Ishikawa (cell line): ENCODE results near the gene TRIO.

Experiments
- CEBPB ChIP-seq: IDR thresholded peaks from 2 replicates; pipeline ENCODE4 v1.6.1; 2012
- CREB1 ChIP-seq: IDR thresholded peaks from 2 replicates; pipeline ENCODE4 v1.6.1; 2012; ENCODE audit warnings: low read depth
- EGR1 ChIP-seq: IDR thresholded peaks from 2 replicates; pipeline ENCODE4 v1.6.1; 2012
- EP300 ChIP-seq: IDR thresholded peaks from 2 replicates; pipeline ENCODE4 v1.6.1; 2012; ENCODE audit warnings: borderline replicate concordance
- FOXM1 ChIP-seq: IDR thresholded peaks from 2 replicates; pipeline ENCODE4 v1.6.1; 2012; ENCODE audit warnings: low read depth, borderline replicate concordance
- MAX ChIP-seq: IDR thresholded peaks from 2 replicates; pipeline ENCODE4 v1.6.1; 2012
- NFIC ChIP-seq: IDR thresholded peaks from 2 replicates; pipeline ENCODE4 v1.6.1; 2012
- RAD21 ChIP-seq: IDR thresholded peaks from 2 replicates; pipeline ENCODE4 v1.6.1; 2012; ENCODE audit warnings: low read depth
- TAF1 ChIP-seq: IDR thresholded peaks from 2 replicates; pipeline ENCODE4 v1.6.1; 2012; ENCODE audit warnings: low read depth, mild to moderate bottlenecking
- TCF12 ChIP-seq: IDR thresholded peaks from 2 replicates; pipeline ENCODE4 v1.6.1; 2012; ENCODE audit warnings: low read depth
- TEAD4 ChIP-seq: IDR thresholded peaks from 2 replicates; pipeline ENCODE4 v1.6.1; 2012
- USF1 ChIP-seq: IDR thresholded peaks from 2 replicates; pipeline ENCODE4 v1.6.1; 2012
- YY1 ChIP-seq: IDR thresholded peaks from 2 replicates; pipeline ENCODE4 v1.6.1; 2012; ENCODE audit warnings: low read depth
- ZBTB7A ChIP-seq: IDR thresholded peaks from 2 replicates; pipeline ENCODE4 v1.6.1; 2012; ENCODE audit warnings: low read depth
- TF ChIP-seq, protein P1 (sequence below): IDR thresholded peaks from 2 replicates; pipeline ENCODE4 v1.6.1; 2012; ENCODE audit warnings: low read depth, mild to moderate bottlenecking

TRIO gene

GRCh38 chr5:14296533-14297331, 153.6 kb downstream of the TRIO start:
- TF ChIP-seq MAX (no peak), CREB1 (no peak), FOXM1 (no peak), YY1 (no peak), EP300 (no peak), TAF1 (no peak), ZBTB7A (no peak), NFIC (no peak), EGR1 (no peak), CEBPB (no peak), TEAD4 (no peak), USF1 (no peak), RAD21 (no peak), TCF12 (no peak)
- TF ChIP-seq, protein P1, sequence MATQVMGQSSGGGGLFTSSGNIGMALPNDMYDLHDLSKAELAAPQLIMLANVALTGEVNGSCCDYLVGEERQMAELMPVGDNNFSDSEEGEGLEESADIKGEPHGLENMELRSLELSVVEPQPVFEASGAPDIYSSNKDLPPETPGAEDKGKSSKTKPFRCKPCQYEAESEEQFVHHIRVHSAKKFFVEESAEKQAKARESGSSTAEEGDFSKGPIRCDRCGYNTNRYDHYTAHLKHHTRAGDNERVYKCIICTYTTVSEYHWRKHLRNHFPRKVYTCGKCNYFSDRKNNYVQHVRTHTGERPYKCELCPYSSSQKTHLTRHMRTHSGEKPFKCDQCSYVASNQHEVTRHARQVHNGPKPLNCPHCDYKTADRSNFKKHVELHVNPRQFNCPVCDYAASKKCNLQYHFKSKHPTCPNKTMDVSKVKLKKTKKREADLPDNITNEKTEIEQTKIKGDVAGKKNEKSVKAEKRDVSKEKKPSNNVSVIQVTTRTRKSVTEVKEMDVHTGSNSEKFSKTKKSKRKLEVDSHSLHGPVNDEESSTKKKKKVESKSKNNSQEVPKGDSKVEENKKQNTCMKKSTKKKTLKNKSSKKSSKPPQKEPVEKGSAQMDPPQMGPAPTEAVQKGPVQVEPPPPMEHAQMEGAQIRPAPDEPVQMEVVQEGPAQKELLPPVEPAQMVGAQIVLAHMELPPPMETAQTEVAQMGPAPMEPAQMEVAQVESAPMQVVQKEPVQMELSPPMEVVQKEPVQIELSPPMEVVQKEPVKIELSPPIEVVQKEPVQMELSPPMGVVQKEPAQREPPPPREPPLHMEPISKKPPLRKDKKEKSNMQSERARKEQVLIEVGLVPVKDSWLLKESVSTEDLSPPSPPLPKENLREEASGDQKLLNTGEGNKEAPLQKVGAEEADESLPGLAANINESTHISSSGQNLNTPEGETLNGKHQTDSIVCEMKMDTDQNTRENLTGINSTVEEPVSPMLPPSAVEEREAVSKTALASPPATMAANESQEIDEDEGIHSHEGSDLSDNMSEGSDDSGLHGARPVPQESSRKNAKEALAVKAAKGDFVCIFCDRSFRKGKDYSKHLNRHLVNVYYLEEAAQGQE = no peak

DNA sequence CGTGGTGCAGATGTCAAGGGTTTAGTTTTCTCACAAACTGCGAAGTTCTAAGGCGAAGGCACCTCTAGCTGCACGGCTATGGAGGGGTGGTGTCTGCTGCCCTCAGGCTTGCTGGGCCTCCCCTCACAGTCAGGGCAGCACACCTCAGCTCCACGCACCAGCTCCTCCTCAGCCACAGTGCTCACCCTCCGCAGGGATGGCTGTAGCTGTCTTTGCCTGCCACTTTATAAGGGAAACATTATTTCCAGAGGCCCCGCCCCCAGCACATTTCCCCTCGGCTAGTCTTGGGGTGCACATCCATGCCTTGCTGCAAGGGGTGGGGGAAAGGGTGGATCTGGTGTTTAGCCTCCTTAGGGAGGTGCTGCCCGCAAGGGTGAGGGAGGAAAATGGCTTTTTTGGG, 154.6 kb downstream of the TRIO start:
- TF ChIP-seq TAF1 (no peak), YY1 (no peak), RAD21 (no peak), CREB1 (no peak), TEAD4 (no peak)

- no peak for TF ChIP-seq EP300
- no peak for TF ChIP-seq TCF12
- TF ChIP-seq, protein P1 = no peak
- no peak for TF ChIP-seq TAF1
- TF ChIP-seq CEBPB = no peak
- no peak for TF ChIP-seq ZBTB7A
- no peak for TF ChIP-seq FOXM1
- no peak for TF ChIP-seq YY1
- TF ChIP-seq USF1 = no peak
- no peak for TF ChIP-seq MAX
- TF ChIP-seq NFIC = no peak
- TF ChIP-seq CREB1 = no peak
Observed at GRCh38 chr5:14298126-14298847, 155.1 kb downstream of the TRIO start.

GRCh38 chr5:14299666-14300065, 156.5 kb downstream of the TRIO start:
- TF ChIP-seq EGR1 (no peak), NFIC (no peak), CEBPB (no peak), TCF12 (no peak), EP300 (no peak), YY1 (no peak), TEAD4 (no peak), FOXM1 (no peak), USF1 (no peak), RAD21 (no peak), MAX (no peak), ZBTB7A (no peak), CREB1 (no peak), TAF1 (no peak)
- TF ChIP-seq, protein P1 = no peak
